Kidney glomerular epithelial cell (primary cell): ENCODE results near the gene LZTS3.
A peak's percentile ranks its signal among the peaks of the same experiment; 100 is the strongest.
"Not testable (repeated sequence)": the region's sequence is repeated elsewhere in the genome, so short reads cannot be mapped to it uniquely, and the experiment has no call there.

Experiments used
- DNase-seq: peaks from one replicate; lab custom pipeline; 2025; lab: John Stamatoyannopoulos, UW

LZTS3 gene

GRCh38 chr20:3135507-3136070 is 37.8 kb downstream of the LZTS3 start:
- peak; percentile 11 for DNase-seq

GRCh38 chr20:3134151-3134550 is 39.2 kb downstream of the LZTS3 start:
- DNase-seq: no peak

- no peak for DNase-seq
Measured at GRCh38 chr20:3133155-3133554, 40.2 kb downstream of the LZTS3 start.

- no peak for DNase-seq
Measured at GRCh38 chr20:3130051-3130600, 43.2 kb downstream of the LZTS3 start.

- DNase-seq: no peak
Measured at GRCh38 chr20:3129094-3129493, 44.3 kb downstream of the LZTS3 start.

- DNase-seq: no peak
Measured at GRCh38 chr20:3128275-3128984, 44.9 kb downstream of the LZTS3 start.

- DNase-seq: no peak
Measured at GRCh38 chr20:3126527-3126859, 46.9 kb downstream of the LZTS3 start.

- not testable (repeated sequence) for DNase-seq
Measured at GRCh38 chr20:3125776-3126526, 47.4 kb downstream of the LZTS3 start.

GRCh38 chr20:3124773-3125560 is 48.4 kb downstream of the LZTS3 start:
- not testable (repeated sequence) for DNase-seq

GRCh38 chr20:3124163-3124562 is 49.2 kb downstream of the LZTS3 start:
- DNase-seq: not testable (repeated sequence)

- no peak for DNase-seq
Measured at GRCh38 chr20:3123542-3123941, 49.8 kb downstream of the LZTS3 start.

- no peak for DNase-seq
Measured at GRCh38 chr20:3121955-3122610, 51.3 kb downstream of the LZTS3 start.

GRCh38 chr20:3121271-3121911 is 52.0 kb downstream of the LZTS3 start:
- DNase-seq: no peak

- DNase-seq: no peak
Measured at GRCh38 chr20:3119044-3119443, 54.3 kb downstream of the LZTS3 start.

- peak; percentile 4 for DNase-seq
Measured at GRCh38 chr20:3117839-3118379, 55.4 kb downstream of the LZTS3 start.

GRCh38 chr20:3116341-3116740 is 57.0 kb downstream of the LZTS3 start:
- no peak for DNase-seq

- DNase-seq: peak; percentile 33
Measured at GRCh38 chr20:3115190-3116107, 57.9 kb downstream of the LZTS3 start.
